WERI-Rb-1 (cell line): ENCODE results near the gene SHISA9.

Experiments
- DNase-seq: peaks from one replicate; pipeline ENCODE4 v3.0.0-alpha.2; 2020
- H3K27ac ChIP-seq: fragments of 250-450 bp; sonication (Bioruptor Pico); 2 replicates; pipeline ENCODE4 v1.5.1; 2020; ENCODE audit warnings: mild to moderate bottlenecking, moderate library complexity
- H3K27me3 ChIP-seq: fragments of 250-450 bp; sonication (Bioruptor Pico); 2 replicates; pipeline ENCODE4 v1.5.1; 2021; ENCODE audit warnings: mild to moderate bottlenecking, low read depth, moderate library complexity; ENCODE audit not compliant: insufficient read depth, severe bottlenecking
- H3K36me3 ChIP-seq: fragments of 250-450 bp; sonication (Bioruptor Pico); 2 replicates; pipeline ENCODE4 v1.5.1; 2020; ENCODE audit warnings: mild to moderate bottlenecking, moderate library complexity
- H3K4me3 ChIP-seq: 2 replicates; pipeline ENCODE4 v1.5.1; 2011; ENCODE audit warnings: low read depth, mild to moderate bottlenecking, control low read depth, low read length
- H3K9me3 ChIP-seq: fragments of 250-450 bp; sonication (Bioruptor Pico); 2 replicates; pipeline ENCODE4 v1.5.1; 2021; ENCODE audit warnings: mild to moderate bottlenecking, moderate library complexity; ENCODE audit not compliant: severe bottlenecking
- CTCF ChIP-seq: IDR thresholded peaks from 2 replicates; pipeline ENCODE4 v1.5.1; 2011; ENCODE audit warnings: low read depth, mild to moderate bottlenecking, control low read depth, inconsistent platforms, low read length

SHISA9 gene

DNA sequence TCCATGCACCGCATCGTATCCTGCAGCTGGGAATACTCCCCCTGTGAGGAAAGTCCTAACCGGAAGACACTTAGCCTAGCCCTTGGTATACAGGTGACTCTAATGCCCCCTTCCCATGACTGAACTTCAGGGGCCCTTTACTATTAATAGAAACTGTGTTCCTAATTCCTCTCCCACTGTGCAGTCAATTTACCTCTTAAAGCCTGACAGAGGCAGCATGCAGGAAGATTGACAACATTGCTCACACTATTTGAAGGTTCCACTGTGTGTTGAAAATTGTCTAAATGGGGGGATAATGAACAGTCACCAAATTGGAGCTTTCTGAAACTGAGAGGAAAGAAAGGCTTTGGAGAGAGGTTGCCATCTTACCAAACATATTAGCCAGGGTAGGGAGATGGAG is 222.6 kb downstream of the SHISA9 start:
- Histone ChIP-seq H3K36me3 (no peaks in the 10 kb centered on the region), H3K9me3 (peaks cover 2% of the 10 kb centered on the region), H3K27me3 (no peaks in the 10 kb centered on the region), H3K27ac (no peak overlapping the region), H3K4me3 (no peak overlapping the region)
- TF ChIP-seq CTCF, result no peak
- no peak for DNase-seq

DNA sequence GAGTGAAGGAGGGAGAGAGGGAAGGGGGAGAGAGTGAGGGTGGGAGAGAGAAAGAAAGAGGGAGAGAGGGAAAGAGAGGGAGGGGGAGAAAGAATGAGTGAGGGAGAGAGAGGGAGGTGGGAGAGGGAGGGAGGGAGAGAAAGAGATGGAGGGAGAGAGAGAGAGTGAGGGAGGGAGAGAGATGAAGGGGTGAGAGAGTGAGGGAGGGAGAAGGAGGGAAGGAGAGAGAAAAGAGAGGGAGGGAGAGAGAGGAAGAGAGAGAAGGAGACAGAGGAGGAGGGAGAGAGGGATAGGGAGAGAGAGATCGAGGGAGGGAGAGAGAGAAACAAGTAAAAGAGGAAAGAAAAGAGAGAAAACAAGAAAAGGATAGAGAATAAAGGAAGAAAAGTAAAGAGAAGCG is 225.7 kb downstream of the SHISA9 start:
- Histone ChIP-seq H3K9me3 (peaks cover 2% of the 10 kb centered on the region), H3K27me3 (no peaks in the 10 kb centered on the region), H3K36me3 (no peaks in the 10 kb centered on the region), H3K4me3 (no peak overlapping the region), H3K27ac (no peak overlapping the region)
- no peak for TF ChIP-seq CTCF
- no peak for DNase-seq

- no peaks in the 10 kb centered on the region for H3K27me3 ChIP-seq
- no peak for TF ChIP-seq CTCF
These were observed 229.2 kb downstream of the SHISA9 start for GRCh38 chr16:13130586-13130985.

DNA sequence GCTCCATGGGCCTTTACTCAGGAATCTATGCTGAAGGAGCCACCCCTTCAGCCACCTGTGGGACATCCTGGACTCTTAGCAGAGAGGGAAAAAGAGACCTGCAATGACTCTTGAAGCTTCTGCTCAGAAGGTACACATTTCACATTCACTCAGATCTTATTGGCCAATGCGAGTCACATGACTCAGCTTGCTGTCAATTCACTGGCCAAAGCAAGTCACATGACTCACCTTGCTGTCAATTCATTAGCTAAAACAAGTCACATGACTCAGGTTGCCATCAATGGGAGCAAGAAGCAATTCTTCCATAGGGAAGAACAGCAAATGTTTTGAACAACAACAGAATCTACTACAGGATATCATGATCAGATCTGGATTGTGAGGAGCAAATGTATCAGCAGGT is 233.4 kb downstream of the SHISA9 start:
- H3K27ac ChIP-seq, result no peak overlapping the region
- no peak for TF ChIP-seq CTCF

More at GRCh38 chr16:13130586-13130985, 229.2 kb downstream of the SHISA9 start:
- Histone ChIP-seq H3K4me3 (no peak overlapping the region), H3K9me3 (no peaks in the 10 kb centered on the region), H3K36me3 (no peaks in the 10 kb centered on the region), H3K27ac (no peak overlapping the region)
- DNase-seq, result no peak

GRCh38 chr16:13136901-13137300 is 235.5 kb downstream of the SHISA9 start:
- TF ChIP-seq CTCF, result no peak
- H3K27ac ChIP-seq, result no peak overlapping the region
- H3K36me3 ChIP-seq, result no peaks in the 10 kb centered on the region

More for the DNA sequence above, 233.4 kb downstream of the SHISA9 start:
- Histone ChIP-seq H3K9me3 (no peaks in the 10 kb centered on the region), H3K27me3 (no peaks in the 10 kb centered on the region), H3K4me3 (no peak overlapping the region), H3K36me3 (no peaks in the 10 kb centered on the region)
- no peak for DNase-seq

DNA sequence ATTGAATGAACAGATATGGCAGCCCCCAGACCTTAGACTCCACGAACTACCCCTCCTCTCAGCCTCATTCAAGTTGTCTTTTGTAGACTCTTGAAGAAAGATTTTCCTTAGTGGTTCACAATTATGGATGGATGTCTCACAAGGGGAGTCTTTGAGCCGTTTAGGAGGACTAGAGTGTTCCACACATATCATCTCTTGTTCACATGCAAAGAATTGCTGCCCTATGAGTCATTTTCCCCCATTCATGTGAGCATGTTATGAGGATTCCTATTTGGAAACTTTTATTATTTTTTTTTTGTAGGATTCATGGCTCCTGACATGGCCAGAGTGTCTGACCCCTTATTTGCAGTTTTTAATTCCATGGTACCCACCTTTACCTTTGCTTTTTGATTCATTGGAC is 237.1 kb downstream of the SHISA9 start:
- H3K4me3 ChIP-seq, result no peak overlapping the region
- no peak for TF ChIP-seq CTCF
- H3K27me3 ChIP-seq, result no peaks in the 10 kb centered on the region
- DNase-seq, result no peak
- no peak overlapping the region for H3K27ac ChIP-seq
- no peaks in the 10 kb centered on the region for H3K36me3 ChIP-seq
- H3K9me3 ChIP-seq, result no peaks in the 10 kb centered on the region

More at GRCh38 chr16:13136901-13137300, 235.5 kb downstream of the SHISA9 start:
- Histone ChIP-seq H3K9me3 (no peaks in the 10 kb centered on the region), H3K27me3 (no peaks in the 10 kb centered on the region), H3K4me3 (no peak overlapping the region)
- DNase-seq, result no peak
